H1 (cell line): ENCODE measurements around the gene PACS1. TPM values are rescaled to one million over a fixed set of nuclear protein-coding genes. Genes with fewer than 3 reads are reported as not detected.

Experiments used
- CTCF ChIA-PET: fragments of 300-600 bp; sonication (Branson Sonifier 250); formaldehyde crosslinking; loops from one replicate; lab custom pipeline; 2021; ENCODE audit not compliant: partially characterized antibody; lab: Charles Lee
- POLR2A ChIA-PET: fragments of 300-600 bp; sonication (Branson Sonifier 250); formaldehyde crosslinking; loops from one replicate; lab custom pipeline; 2021; ENCODE audit warnings: inconsistent platforms; ENCODE audit not compliant: partially characterized antibody; lab: Charles Lee
- DNase-seq, 2 experiments: peaks; one replicate each; pipeline versions ENCODE4 v3.0.0 to v3.0.0-alpha.2; 2010 to 2022; ENCODE audit warnings: low spot score in 2 of 2, low read depth in 1 of 2, mixed read lengths in 1 of 2
- FAIRE-seq: peaks from 2 replicates; lab custom pipeline; 2011; peaks lifted over from hg19 to GRCh38; lab: Jason Lieb, UNC
- H2AFZ ChIP-seq: 2 replicates; pipeline ENCODE4 v1.8.1; 2012; ENCODE audit warnings: low read length, inconsistent platforms
- H2AK5ac ChIP-seq: 2 replicates; pipeline ENCODE4 v1.6.1; 2013; ENCODE audit warnings: low read depth, low read length
- H2BK120ac ChIP-seq: replicated peaks from 2 replicates; pipeline ENCODE3; 2013; ENCODE audit warnings: low read depth, low read length, inconsistent platforms
- H2BK12ac ChIP-seq: 2 replicates; pipeline ENCODE4 v1.6.1; 2013; ENCODE audit warnings: low read depth, low read length
- H2BK15ac ChIP-seq: 2 replicates; pipeline ENCODE4 v1.6.1; 2013; ENCODE audit warnings: low read length
- H2BK20ac ChIP-seq: 2 replicates; pipeline ENCODE4 v1.6.1; 2013; ENCODE audit warnings: low read length
- H2BK5ac ChIP-seq: 2 replicates; pipeline ENCODE4 v1.6.1; 2013; ENCODE audit warnings: low read depth, low read length
- H3K14ac ChIP-seq: 2 replicates; pipeline ENCODE4 v1.6.1; 2013; ENCODE audit warnings: inconsistent platforms; ENCODE audit not compliant: insufficient read length
- H3K18ac ChIP-seq: 2 replicates; pipeline ENCODE4 v1.6.1; 2013; ENCODE audit warnings: low read length; ENCODE audit errors: extremely low read depth
- H3K23ac ChIP-seq: 2 replicates; pipeline ENCODE4 v1.6.1; 2013; ENCODE audit warnings: inconsistent platforms; ENCODE audit not compliant: insufficient read length
- H3K23me2 ChIP-seq: 2 replicates; pipeline ENCODE4 v1.6.1; 2013; ENCODE audit warnings: low read depth, low read length
- H3K27ac ChIP-seq: 2 replicates; pipeline ENCODE4 v1.6.1; 2011; ENCODE audit warnings: low read depth, low read length, inconsistent platforms
- H3K27me3 ChIP-seq, 4 experiments: replicated peaks in 1 of 4; 1 replicate in 1 of 4; 2 replicates in 3 of 4; pipeline versions ENCODE4 v1.6.1 to v1.8.1; 2011 to 2013; ENCODE audit warnings: low read length in 3 of 4, mild to moderate bottlenecking in 3 of 4, inconsistent platforms in 2 of 4, mixed read lengths in 2 of 4, moderate library complexity in 1 of 4; ENCODE audit not compliant: control insufficient read depth in 3 of 4, insufficient read depth in 3 of 4; ENCODE audit errors: extremely low read depth in 1 of 4
- H3K36me3 ChIP-seq, 4 experiments: 2 replicates each; pipeline versions ENCODE4 v1.6.1 to v1.8.1; 2011 to 2013; ENCODE audit warnings: mild to moderate bottlenecking in 4 of 4, low read length in 3 of 4, moderate library complexity in 2 of 4, control low read depth in 1 of 4, inconsistent platforms in 1 of 4; ENCODE audit not compliant: insufficient read depth in 4 of 4, control insufficient read depth in 2 of 4
- H3K4ac ChIP-seq: replicated peaks from 2 replicates; pipeline ENCODE3; 2013; ENCODE audit warnings: low read length, low read depth, mixed read lengths, inconsistent platforms; ENCODE audit not compliant: insufficient read length
- H3K4me1 ChIP-seq, 4 experiments: replicated peaks in 1 of 4; 1 replicate in 1 of 4; 2 replicates in 3 of 4; pipeline versions ENCODE4 v1.6.1 to v1.8.1; 2011 to 2013; ENCODE audit warnings: low read length in 3 of 4, inconsistent platforms in 2 of 4, mixed read lengths in 1 of 4; ENCODE audit not compliant: insufficient read depth in 4 of 4, control insufficient read depth in 3 of 4
- H3K4me2 ChIP-seq, 2 experiments: 2 replicates each; pipeline versions ENCODE4 v1.6.1 to v1.8.1; 2011 to 2013; ENCODE audit warnings: low read depth in 2 of 2, low read length in 2 of 2, control low read depth in 1 of 2, inconsistent platforms in 1 of 2, mild to moderate bottlenecking in 1 of 2; ENCODE audit not compliant: insufficient read depth in 1 of 2
- H3K4me3 ChIP-seq, 4 experiments: fragments of 200-600, 300-600 bp in 1 of 4; sonication (generic), shearing (Covaris generic), sonication (Bioruptor Twin) in 1 of 4; 2 replicates each; pipeline versions ENCODE4 v1.5.1 to v1.8.1; 2011 to 2016; ENCODE audit warnings: low read length in 4 of 4, low read depth in 3 of 4, control low read depth in 2 of 4, inconsistent platforms in 2 of 4, mild to moderate bottlenecking in 2 of 4, mixed read lengths in 1 of 4, moderate library complexity in 1 of 4; ENCODE audit not compliant: insufficient read depth in 2 of 4; ENCODE audit errors: extremely low read depth in 1 of 4
- H3K56ac ChIP-seq: replicated peaks from 2 replicates; pipeline ENCODE3; 2013; ENCODE audit warnings: low read depth, mild to moderate bottlenecking, mixed read lengths, low read length, inconsistent platforms; ENCODE audit not compliant: insufficient read length
- H3K79me1 ChIP-seq: 2 replicates; pipeline ENCODE4 v1.6.1; 2013; ENCODE audit warnings: low read depth, low read length, control low read depth
- H3K79me2 ChIP-seq, 2 experiments: 2 replicates each; pipeline versions ENCODE4 v1.6.1 to v1.8.1; 2012 to 2013; ENCODE audit warnings: low read length in 2 of 2, mild to moderate bottlenecking in 2 of 2, inconsistent platforms in 1 of 2; ENCODE audit not compliant: insufficient read depth in 2 of 2, control insufficient read depth in 1 of 2
- H3K9ac ChIP-seq, 4 experiments: replicated peaks in 1 of 4; 1 replicate in 1 of 4; 2 replicates in 3 of 4; pipeline versions ENCODE4 v1.6.1 to v1.8.1; 2011 to 2013; ENCODE audit warnings: low read depth in 3 of 4, low read length in 3 of 4, control low read depth in 2 of 4, mild to moderate bottlenecking in 2 of 4, moderate library complexity in 2 of 4, inconsistent platforms in 1 of 4; ENCODE audit errors: extremely low read depth in 1 of 4
- H3K9me3 ChIP-seq, 2 experiments: 2 replicates each; pipeline versions ENCODE4 v1.6.1 to v1.8.1; 2012 to 2013; ENCODE audit warnings: mild to moderate bottlenecking in 2 of 2, moderate library complexity in 2 of 2, control low read depth in 1 of 2, inconsistent platforms in 1 of 2, low read depth in 1 of 2, low read length in 1 of 2, mixed read lengths in 1 of 2; ENCODE audit not compliant: insufficient read depth in 2 of 2
- H4K20me1 ChIP-seq, 2 experiments: replicated peaks in 1 of 2; 2 replicates each; pipeline versions ENCODE3 to v1.8.1; 2011 to 2013; ENCODE audit warnings: inconsistent platforms in 2 of 2, low read length in 2 of 2, mild to moderate bottlenecking in 1 of 2; ENCODE audit not compliant: insufficient read depth in 2 of 2, control insufficient read depth in 1 of 2
- H4K5ac ChIP-seq: 2 replicates; pipeline ENCODE4 v1.6.1; 2013; ENCODE audit warnings: low read length, low read depth, mixed read lengths, inconsistent platforms; ENCODE audit not compliant: insufficient read length
- H4K8ac ChIP-seq: 2 replicates; pipeline ENCODE4 v1.8.0; 2013; ENCODE audit warnings: mild to moderate bottlenecking, moderate library complexity, low read length, inconsistent platforms; ENCODE audit not compliant: insufficient read depth; ENCODE audit errors: extremely low read depth
- H4K91ac ChIP-seq: replicated peaks from 2 replicates; pipeline ENCODE3; 2013; ENCODE audit warnings: low read length, mixed read lengths, inconsistent platforms; ENCODE audit not compliant: insufficient read length
- CHD1 ChIP-seq: IDR thresholded peaks from 2 replicates; pipeline ENCODE4 v1.6.1; 2012; ENCODE audit warnings: low read depth, low read length, improper control_type of control experiment
- POLR2AphosphoS5 ChIP-seq: IDR thresholded peaks from 2 replicates; pipeline ENCODE4 v1.6.1; 2011; ENCODE audit warnings: low read depth, low read length
- WGBS, 2 experiments: shearing (Covaris generic) in 1 of 2; methylation state at CpG; one replicate each; pipeline versions ENCODE4 v1.1.6 to v1.1.7; 2013 to 2015; ENCODE audit warnings: low lambda C conversion rate in 2 of 2, mixed read lengths in 2 of 2, inconsistent platforms in 1 of 2, low coverage in 1 of 2, missing lambda C conversion rate in 1 of 2; ENCODE audit not compliant: insufficient replicate concordance in 2 of 2, insufficient coverage in 1 of 2, insufficient read length in 1 of 2; ENCODE audit errors: extremely low coverage in 1 of 2, missing lambda C conversion rate in 1 of 2; 5-methylcytosine and 5-hydroxymethylcytosine counted together
- polyA plus RNA-seq, 7 experiments: library from polyadenylated mRNA; depleted of rRNA in 3 of 7; stranded (reverse) in 5 of 7; unstranded in 2 of 7; fragments of >200 nt in 5 of 7; fragments of 200-250 nt in 2 of 7; gene quantifications; 1 replicate in 5 of 7; 2 replicates in 1 of 7; 4 replicates in 1 of 7; pipeline versions ENCODE4 v1.2.1 to v1.2.3, GENCODE V29; 2011 to 2013; ENCODE audit warnings: missing spikeins in 2 of 7, mixed read lengths in 2 of 7
- total RNA-seq: library from RNA; stranded (reverse); fragmentation: NEBNext Ultra II Directional; extraction: Animal tissue kit (Norgen Biotek cat#: 25700); gene quantifications from 2 replicates; pipeline ENCODE4 v1.2.1, GENCODE V29; 2021

The PACS1 gene
- total and polyA plus RNA-seq, 2 of the 8 experiments (the other 6 are each of a cell fraction or from before 2014, with no cell fraction given), result 11.5 to 36.0 TPM

GRCh38 chr11:66080055-66080817, 10.2 kb downstream of the PACS1 start:
- POLR2A ChIA-PET, result interaction anchor here (0.6 to 2.2 kb wide), 3 partner anchors 9 to 20 kb away, joined by 3 to 5 read pairs (median 3); partner anchors contain the start of gene PACS1

More at GRCh38 chr11:66080055-66080817, 10.2 kb downstream of the PACS1 start:
- Histone ChIP-seq H3K56ac (no peak overlapping the region), H3K4me1 (no peaks in the 10 kb centered on the region), H2BK12ac (no peak overlapping the region), H2BK120ac (no peak overlapping the region), H3K23me2 (no peaks in the 10 kb centered on the region), H2BK20ac (no peak overlapping the region), H3K4me2 (no peak overlapping the region), H3K27me3 (no peaks in the 10 kb centered on the region), H4K91ac (no peak overlapping the region), H3K4me3 (no peak overlapping the region), H3K36me3 (no peaks in the 10 kb centered on the region), H3K27ac (no peak overlapping the region), H3K79me2 (no peaks in the 10 kb centered on the region), H3K9ac (no peak overlapping the region), H2BK5ac (no peak overlapping the region), H4K8ac (no peak overlapping the region), H3K14ac (no peak overlapping the region), H4K5ac (no peak overlapping the region), H2AK5ac (no peak overlapping the region), H3K4ac (no peak overlapping the region), H2AFZ (no peak overlapping the region), H3K23ac (no peak overlapping the region), H3K9me3 (no peaks in the 10 kb centered on the region), H3K18ac (no peak overlapping the region), H4K20me1 (no peaks in the 10 kb centered on the region), H3K79me1 (no peaks in the 10 kb centered on the region; the same call in none of the 2 replicates), H2BK15ac (no peak overlapping the region)
- FAIRE-seq (no peak), DNase-seq (no peak)
- CTCF ChIA-PET, result interaction anchor here (0.7 to 3.8 kb wide), 5 partner anchors 12 to 1344 kb away, joined by 3 to 16 read pairs (median 4); no protein-coding TSS in a partner anchor
- 92% methylated on average over 9 of the region's 9 CpGs; no CpG with 5 or more reads in 1 of the 2 experiments for WGBS, 2 experiments
- TF ChIP-seq POLR2AphosphoS5 (no peak), CHD1 (no peak)
